ENCODE measurements around the gene C6orf132.

C6orf132 gene

GRCh38 chr6:42133926-42134325 lies 8.5 kb downstream of the C6orf132 start:
- H3K4me3 ChIP-seq (ENCODE audit: low read length): no peak overlapping the region
- TF ChIP-seq ZNF274 (IDR thresholded peaks at IDR 0.05; ENCODE audit: low read depth, low read length): no peak

- H3K4me3 ChIP-seq (ENCODE audit: low read length): no peak overlapping the region
- no peak for TF ChIP-seq ZNF274 (IDR thresholded peaks at IDR 0.05; ENCODE audit: low read depth, low read length)
These were observed 10.9 kb downstream of the C6orf132 start for GRCh38 chr6:42131531-42131930.

GRCh38 chr6:42129360-42129676 lies 13.1 kb downstream of the C6orf132 start:
- no peak overlapping the region for H3K4me3 ChIP-seq (ENCODE audit: low read length)
- no peak for TF ChIP-seq ZNF274 (IDR thresholded peaks at IDR 0.05; ENCODE audit: low read depth, low read length)

DNA sequence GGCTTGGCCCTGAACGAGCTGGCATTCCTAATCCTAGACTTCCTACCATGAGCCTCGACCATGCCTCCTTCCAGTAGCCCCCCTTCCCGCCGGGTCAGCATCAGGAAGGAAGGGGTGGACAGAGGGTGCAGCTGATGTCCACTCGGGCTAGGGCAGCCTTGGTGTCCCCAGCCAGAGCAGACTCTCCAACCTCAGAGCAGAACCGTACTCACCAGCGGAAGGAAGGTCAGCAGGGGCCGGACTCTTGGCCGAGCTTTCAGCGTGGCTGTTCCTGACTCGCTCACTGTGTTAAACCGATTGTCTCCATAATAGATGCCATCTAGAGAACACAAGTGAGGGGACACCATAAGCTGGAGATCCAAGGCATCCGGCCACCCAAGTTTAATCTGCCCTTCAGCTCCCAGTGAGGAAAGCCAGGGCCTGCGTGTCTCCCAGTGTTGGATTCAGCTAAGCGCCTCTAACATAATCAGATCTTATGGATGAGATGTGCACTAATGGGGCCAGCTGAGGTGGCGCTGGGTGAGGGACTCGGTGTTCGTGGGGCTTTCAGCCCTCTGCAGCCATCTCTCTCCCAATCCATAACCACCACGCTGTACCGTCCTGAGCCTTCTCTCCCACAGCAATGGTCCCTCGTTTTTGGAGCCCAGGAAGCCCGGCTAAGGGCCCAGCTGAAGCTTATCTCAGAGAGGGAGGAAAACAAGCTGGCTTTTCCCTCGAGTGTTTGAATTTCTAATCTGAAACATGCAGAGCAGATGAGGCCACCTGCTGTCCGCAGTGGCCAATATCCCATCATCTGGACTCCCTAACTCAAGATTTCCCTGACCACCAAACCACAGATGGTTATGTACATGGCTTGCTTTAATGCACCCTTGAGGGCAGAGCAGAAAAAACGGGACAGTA lies 13.7 kb downstream of the C6orf132 start:
- no peak overlapping the region for H3K4me3 ChIP-seq (ENCODE audit: low read length)
- TF ChIP-seq ZNF274 (IDR thresholded peaks at IDR 0.05; ENCODE audit: low read depth, low read length): no peak

- H3K4me3 ChIP-seq (ENCODE audit: low read length): no peak overlapping the region
- TF ChIP-seq ZNF274 (IDR thresholded peaks at IDR 0.05; ENCODE audit: low read depth, low read length): no peak
These were observed 16.8 kb downstream of the C6orf132 start for GRCh38 chr6:42125663-42126062.

DNA sequence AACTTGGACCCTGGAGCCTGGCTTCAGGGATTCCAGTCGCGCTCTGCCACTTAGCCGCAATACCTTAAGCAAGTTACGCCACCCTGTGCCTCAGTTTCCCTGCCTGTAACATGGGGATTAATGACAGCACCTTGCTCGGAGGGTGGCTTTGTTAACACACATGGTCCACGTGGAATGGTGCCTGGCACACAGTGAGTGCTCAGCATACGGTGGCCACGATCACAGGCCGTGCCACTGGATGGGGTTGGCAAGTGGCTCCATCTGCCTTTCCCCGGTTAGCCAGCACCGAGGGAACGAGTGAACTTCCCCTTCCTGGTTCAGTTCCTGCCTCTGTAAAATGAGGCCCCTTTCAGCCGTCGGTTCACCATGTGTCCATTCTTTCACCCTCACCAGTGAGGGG lies 17.2 kb downstream of the C6orf132 start:
- TF ChIP-seq ZNF274 (IDR thresholded peaks at IDR 0.05; ENCODE audit: low read depth, low read length): no peak
- no peak overlapping the region for H3K4me3 ChIP-seq (ENCODE audit: low read length)

GRCh38 chr6:42124223-42124836 lies 18.1 kb downstream of the C6orf132 start:
- no peak for TF ChIP-seq ZNF274 (IDR thresholded peaks at IDR 0.05; ENCODE audit: low read depth, low read length)
- H3K4me3 ChIP-seq (ENCODE audit: low read length): no peak overlapping the region

DNA sequence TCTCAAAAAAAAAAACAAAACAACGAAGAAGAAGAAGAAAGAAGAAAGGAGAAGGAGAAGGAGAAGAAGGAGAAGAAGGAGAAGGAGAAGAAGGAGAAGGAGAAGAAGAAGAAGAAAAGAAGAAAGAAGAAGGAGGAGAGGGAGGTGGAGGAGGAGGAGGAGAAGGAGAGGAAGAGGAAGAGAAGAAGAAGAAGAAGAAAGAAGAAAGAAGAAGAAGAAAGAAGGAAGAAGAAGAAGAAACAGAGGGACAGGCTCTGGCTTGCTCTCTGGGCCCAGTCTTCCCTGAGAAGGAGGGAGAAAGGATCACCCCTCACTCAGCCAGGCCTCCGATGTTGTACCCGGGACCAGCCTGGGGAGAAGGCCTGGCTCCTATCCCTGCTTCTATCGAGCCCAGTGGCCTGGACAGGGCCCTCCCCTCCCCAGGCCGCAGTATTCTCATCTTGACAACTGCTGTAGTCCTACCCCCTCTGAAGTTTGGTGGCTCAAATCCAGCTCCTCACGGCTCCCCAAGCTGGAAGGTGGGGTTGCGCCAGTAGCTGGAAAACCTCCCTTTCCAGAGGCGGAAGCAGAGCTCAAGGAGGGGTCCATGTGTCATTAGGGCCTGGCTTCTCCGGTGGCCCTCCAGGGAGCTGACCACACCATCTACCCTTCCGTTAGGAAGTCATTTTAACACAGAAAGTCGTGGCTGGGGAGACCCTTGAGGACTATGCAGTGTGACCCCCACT lies 18.9 kb downstream of the C6orf132 start:
- no peak overlapping the region for H3K4me3 ChIP-seq (ENCODE audit: low read length)
- TF ChIP-seq ZNF274 (IDR thresholded peaks at IDR 0.05; ENCODE audit: low read depth, low read length): no peak

DNA sequence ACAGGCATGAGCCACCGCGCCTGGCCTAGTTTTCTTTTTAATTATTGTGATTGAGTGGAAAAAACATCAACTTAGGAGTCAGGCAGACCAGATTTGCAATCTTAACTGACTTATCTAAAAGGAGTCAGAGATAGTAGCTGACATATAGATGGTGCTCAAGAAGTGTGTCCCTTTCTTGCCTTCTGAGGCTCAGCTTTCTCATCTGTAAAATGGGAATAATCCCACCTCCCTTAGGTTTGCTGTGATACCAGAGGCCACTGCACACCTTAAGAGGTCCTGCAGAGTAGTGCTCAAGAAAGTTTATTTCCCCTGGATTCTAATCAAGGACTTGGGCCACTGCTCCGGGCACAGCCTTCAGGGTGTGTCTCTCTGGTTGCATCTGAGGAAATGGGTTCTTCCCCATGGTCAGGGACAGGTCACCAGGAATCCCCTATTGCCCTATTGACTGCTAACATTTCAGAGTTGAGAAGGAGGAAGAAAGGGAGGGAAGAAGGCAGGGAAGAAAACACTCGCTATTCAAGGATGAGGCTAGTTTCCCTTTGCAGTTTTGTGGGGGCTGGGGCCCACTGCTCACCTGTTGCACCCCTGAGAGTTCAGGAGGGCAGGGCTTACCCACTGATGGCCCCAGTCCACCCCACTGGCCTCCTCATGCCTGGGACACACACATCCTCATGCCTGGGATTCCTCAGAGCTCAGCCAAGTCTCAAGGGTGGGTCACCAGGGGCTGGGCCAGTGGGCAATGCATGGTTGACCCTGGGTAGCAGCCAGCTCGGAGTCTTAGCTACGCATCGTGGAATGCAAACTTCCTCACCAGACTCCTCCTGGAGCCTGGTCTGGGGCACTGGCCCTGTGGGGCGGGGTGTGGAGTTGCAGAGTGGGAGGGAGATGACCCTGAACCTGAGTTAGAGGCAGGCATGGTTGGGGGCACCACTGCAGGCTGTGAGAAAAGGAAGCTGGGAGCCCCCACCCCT lies 21.2 kb downstream of the C6orf132 start:
- H3K4me3 ChIP-seq (ENCODE audit: low read length): no peak overlapping the region
- TF ChIP-seq ZNF274 (IDR thresholded peaks at IDR 0.05; ENCODE audit: low read depth, low read length): no peak

GRCh38 chr6:42118162-42119001 lies 24.0 kb downstream of the C6orf132 start:
- H3K4me3 ChIP-seq (ENCODE audit: low read length): no peak overlapping the region
- TF ChIP-seq ZNF274 (IDR thresholded peaks at IDR 0.05; ENCODE audit: low read depth, low read length): no peak

GRCh38 chr6:42117843-42118161 lies 24.6 kb downstream of the C6orf132 start:
- H3K4me3 ChIP-seq (ENCODE audit: low read length): no peak overlapping the region
- no peak for TF ChIP-seq ZNF274 (IDR thresholded peaks at IDR 0.05; ENCODE audit: low read depth, low read length)

- no peak for TF ChIP-seq ZNF274 (IDR thresholded peaks at IDR 0.05; ENCODE audit: low read depth, low read length)
- H3K4me3 ChIP-seq (ENCODE audit: low read length): no peak overlapping the region
These were observed 28.3 kb downstream of the C6orf132 start for GRCh38 chr6:42113936-42114636.

Measured in GM08714 (cell line).